Measurements from ENCODE around the gene ITIH2. TPM values are rescaled to one million over a fixed set of nuclear protein-coding genes. Genes with fewer than 3 reads are reported as not detected.
A peak's percentile ranks its signal among the peaks of the same experiment; 100 is the strongest.

Gene ITIH2
- polyA plus RNA-seq, 2 of the 4 experiments (the other 2 are of a cell fraction): 0.31 to 0.54 TPM

DNA sequence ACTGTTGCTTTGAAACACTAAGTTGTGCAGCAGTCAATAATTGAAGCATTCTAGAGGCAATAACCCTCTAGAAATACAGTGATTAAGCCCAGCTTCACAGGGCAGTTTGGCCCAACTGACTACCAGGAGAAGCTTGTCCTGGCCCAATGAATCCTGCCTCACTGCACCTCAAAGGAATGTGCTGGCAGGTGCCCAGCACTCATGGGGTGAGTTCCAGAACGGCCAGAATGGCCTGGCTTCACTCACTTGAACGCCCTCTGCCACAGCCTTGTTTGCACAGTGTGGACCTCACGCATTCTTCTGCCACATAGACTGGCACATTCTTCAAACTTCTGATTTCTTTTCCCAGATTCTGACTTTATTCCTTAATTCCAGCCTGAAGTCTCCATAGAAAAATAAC lies 6.6 kb upstream of the ITIH2 start:
- TF ChIP-seq BHLHE40 (IDR thresholded peaks at IDR 0.05; ENCODE audit: low read depth, low read length) (no peak), KDM5A (IDR thresholded peaks at IDR 0.05) (no peak)
- peak in 1 of 2 experiments; percentile 64; a peak in 4 of 6 replicates for ATAC-seq
- H3K27ac ChIP-seq: peak overlapping the region in 1 of 2 experiments; percentile 38; a peak in 1 of 6 replicates
- 13% methylated on average over 3 of the region's 3 CpGs for WGBS (ENCODE audit: missing lambda C conversion rate)
- peaks cover 16% of the 10 kb centered on the region; the same call in 2 of the 3 replicates for H3K4me1 ChIP-seq
- no peak overlapping the region for H3K4me3 ChIP-seq
- DNase-seq (ENCODE audit: low read depth in 1 of 2, low spot score in 1 of 2): peak in 1 of 2 experiments; percentile 35
- peaks cover 11% of the 10 kb centered on the region for H3K9me3 ChIP-seq
- CTCF ChIA-PET: interaction anchor here (0.9 to 1.5 kb wide), 2 partner anchors 9 to 12 kb away, joined by 3 to 7 read pairs; no protein-coding TSS in a partner anchor
- FAIRE-seq: peak; percentile 7
- POLR2A ChIA-PET: no interaction called here
- H3K4me2 ChIP-seq: peak overlapping the region; percentile 6; the same call in 1 of the 3 replicates

DNA sequence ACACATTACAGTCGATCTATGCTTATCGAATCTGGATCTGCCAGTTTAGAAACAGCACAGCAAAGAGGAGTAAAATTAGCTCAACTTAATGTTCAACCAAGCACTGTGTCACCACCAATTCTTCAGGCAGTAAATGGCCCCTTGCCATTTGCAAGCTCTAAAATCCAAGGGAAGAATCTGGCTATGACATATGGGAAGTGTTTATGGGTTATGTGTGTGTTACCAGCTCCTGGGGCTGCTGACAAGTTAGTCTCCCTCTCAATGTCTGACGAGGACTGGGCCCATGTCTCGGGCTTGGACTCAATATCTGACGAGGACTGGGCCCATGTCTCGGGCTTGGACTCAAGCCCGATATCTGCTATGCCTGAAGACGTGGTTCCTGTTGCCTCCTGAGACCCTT lies 5.7 kb upstream of the ITIH2 start:
- CTCF ChIA-PET: interaction anchor here (1.1 to 3.8 kb wide), 3 partner anchors 10 to 168 kb away, joined by 3 to 37 read pairs (median 3); no protein-coding TSS in a partner anchor

DNA sequence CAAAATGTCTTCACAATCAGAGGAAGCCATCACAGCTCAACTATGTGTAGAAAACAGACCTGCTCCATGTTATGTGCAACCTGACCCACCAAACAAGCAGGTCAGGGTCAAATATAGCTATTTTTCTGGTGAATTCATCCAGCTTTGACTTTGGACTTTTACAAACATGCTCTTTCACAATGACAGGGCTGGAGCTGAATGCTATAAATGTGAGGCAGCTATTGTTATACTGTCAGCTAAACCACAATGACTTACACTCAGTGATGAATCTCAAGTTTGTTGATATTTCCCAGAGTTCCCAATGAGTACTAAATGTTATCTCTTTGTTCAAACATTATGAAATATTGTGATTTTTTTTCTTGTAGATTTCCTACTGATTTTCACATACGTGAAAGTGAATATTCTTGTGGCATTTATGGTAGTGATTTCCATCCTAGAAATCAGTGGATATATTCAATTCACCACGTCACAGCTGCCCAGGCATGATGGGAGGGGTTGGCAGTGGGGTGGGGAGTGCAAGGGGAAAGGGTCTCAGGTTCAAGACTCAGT lies 2.5 kb upstream of the ITIH2 start:
- WGBS (ENCODE audit: missing lambda C conversion rate): 4% methylated on average over 2 of the region's 2 CpGs
- peaks cover 17% of the 10 kb centered on the region; the same call in 2 of the 3 replicates for H3K4me1 ChIP-seq
- no peak overlapping the region for H3K4me3 ChIP-seq
- DNase-seq (ENCODE audit: low read depth in 1 of 2, low spot score in 1 of 2) (peak; percentile 26 to 76), FAIRE-seq (no peak), ATAC-seq (peak; percentile 74 to 84; a peak in 5 of 6 replicates)
- POLR2A ChIA-PET: interaction anchor here (0.8 to 1.2 kb wide), 3 partner anchors 53 to 117 kb away, joined by 3 to 4 read pairs (median 3); partner anchors contain the start of genes ATP5F1C, KIN and TAF3
- no peaks in the 10 kb centered on the region for H3K9me3 ChIP-seq
- H3K4me2 ChIP-seq: peak overlapping the region; percentile 49
- H3K27ac ChIP-seq: peak overlapping the region; percentile 71
- CTCF ChIA-PET: interaction anchor here (0.9 to 3.8 kb wide), 4 partner anchors 10 to 175 kb away, joined by 3 to 37 read pairs (median 6); no protein-coding TSS in a partner anchor
- TF ChIP-seq, protein P1, sequence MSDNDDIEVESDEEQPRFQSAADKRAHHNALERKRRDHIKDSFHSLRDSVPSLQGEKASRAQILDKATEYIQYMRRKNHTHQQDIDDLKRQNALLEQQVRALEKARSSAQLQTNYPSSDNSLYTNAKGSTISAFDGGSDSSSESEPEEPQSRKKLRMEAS (IDR thresholded peaks at IDR 0.05): no peak
- TF ChIP-seq SREBF2 (IDR thresholded peaks at IDR 0.05) (no peak), RFX5 (IDR thresholded peaks at IDR 0.05) (no peak), CBX2 (IDR thresholded peaks at IDR 0.05; ENCODE audit: borderline replicate concordance, low read depth) (no peak), HDAC2 (IDR thresholded peaks at IDR 0.05) (no peak), CHD2 (IDR thresholded peaks at IDR 0.05; ENCODE audit: low read length, partially characterized antibody) (no peak), HOXA7 (CRISPR knock-in tag; IDR thresholded peaks at IDR 0.05) (no peak), SMC3 (IDR thresholded peaks at IDR 0.05) (no peak), NPAS2 (CRISPR knock-in tag; IDR thresholded peaks at IDR 0.05; ENCODE audit: borderline replicate concordance) (no peak), NFE2L2 (conservative IDR thresholded peaks at IDR 0.05; ENCODE audit: low read length) (0 out of 2 replicates have a peak, but pooled peaks have one; percentile 15), TFCP2L1 (CRISPR knock-in tag; IDR thresholded peaks at IDR 0.05) (no peak), MAFK (IDR thresholded peaks at IDR 0.05; ENCODE audit: partially characterized antibody) (peak; percentile 44), JUN (IDR thresholded peaks at IDR 0.05) (peak in 1 of 2 experiments; percentile 43; a peak in 1 of 5 replicates), CEBPB (IDR thresholded peaks at IDR 0.05) (peak; percentile 43 to 55; a peak in 1 of 4 replicates), ZFP36 (IDR thresholded peaks at IDR 0.05; ENCODE audit: borderline replicate concordance, partially characterized antibody) (no peak), FOSL2 (IDR thresholded peaks at IDR 0.05) (no peak), FOSL2 (CRISPR knock-in tag; IDR thresholded peaks at IDR 0.05) (peak; percentile 51), EP300 (IDR thresholded peaks at IDR 0.05) (peak; percentile 48 to 56; a peak in 3 of 5 replicates), EHMT2 (IDR thresholded peaks at IDR 0.05; ENCODE audit: low read depth) (no peak), HEYL (CRISPR knock-in tag; IDR thresholded peaks at IDR 0.05) (no peak)
- TF ChIP-seq, protein P2, sequence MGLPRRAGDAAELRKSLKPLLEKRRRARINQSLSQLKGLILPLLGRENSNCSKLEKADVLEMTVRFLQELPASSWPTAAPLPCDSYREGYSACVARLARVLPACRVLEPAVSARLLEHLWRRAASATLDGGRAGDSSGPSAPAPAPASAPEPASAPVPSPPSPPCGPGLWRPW (IDR thresholded peaks at IDR 0.05): no peak
- TF ChIP-seq, protein P3, sequence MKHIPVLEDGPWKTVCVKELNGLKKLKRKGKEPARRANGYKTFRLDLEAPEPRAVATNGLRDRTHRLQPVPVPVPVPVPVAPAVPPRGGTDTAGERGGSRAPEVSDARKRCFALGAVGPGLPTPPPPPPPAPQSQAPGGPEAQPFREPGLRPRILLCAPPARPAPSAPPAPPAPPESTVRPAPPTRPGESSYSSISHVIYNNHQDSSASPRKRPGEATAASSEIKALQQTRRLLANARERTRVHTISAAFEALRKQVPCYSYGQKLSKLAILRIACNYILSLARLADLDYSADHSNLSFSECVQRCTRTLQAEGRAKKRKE (CRISPR knock-in tag; IDR thresholded peaks at IDR 0.05; ENCODE audit: low read depth): no peak
- TF ChIP-seq, protein P4, sequence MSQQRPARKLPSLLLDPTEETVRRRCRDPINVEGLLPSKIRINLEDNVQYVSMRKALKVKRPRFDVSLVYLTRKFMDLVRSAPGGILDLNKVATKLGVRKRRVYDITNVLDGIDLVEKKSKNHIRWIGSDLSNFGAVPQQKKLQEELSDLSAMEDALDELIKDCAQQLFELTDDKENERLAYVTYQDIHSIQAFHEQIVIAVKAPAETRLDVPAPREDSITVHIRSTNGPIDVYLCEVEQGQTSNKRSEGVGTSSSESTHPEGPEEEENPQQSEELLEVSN (IDR thresholded peaks at IDR 0.05; ENCODE audit: borderline replicate concordance, low read depth): no peak

More for the DNA sequence above, 5.7 kb upstream of the ITIH2 start:
- FAIRE-seq: no peak
- Histone ChIP-seq H3K4me3 (no peak overlapping the region), H3K4me1 (peaks cover 16% of the 10 kb centered on the region; the same call in 2 of the 3 replicates), H3K4me2 (no peak overlapping the region; the same call in 2 of the 3 replicates), H3K9me3 (peaks cover 8% of the 10 kb centered on the region), H3K27ac (peak overlapping the region; percentile 16 to 22; a peak in 3 of 6 replicates)
- TF ChIP-seq, protein P5, sequence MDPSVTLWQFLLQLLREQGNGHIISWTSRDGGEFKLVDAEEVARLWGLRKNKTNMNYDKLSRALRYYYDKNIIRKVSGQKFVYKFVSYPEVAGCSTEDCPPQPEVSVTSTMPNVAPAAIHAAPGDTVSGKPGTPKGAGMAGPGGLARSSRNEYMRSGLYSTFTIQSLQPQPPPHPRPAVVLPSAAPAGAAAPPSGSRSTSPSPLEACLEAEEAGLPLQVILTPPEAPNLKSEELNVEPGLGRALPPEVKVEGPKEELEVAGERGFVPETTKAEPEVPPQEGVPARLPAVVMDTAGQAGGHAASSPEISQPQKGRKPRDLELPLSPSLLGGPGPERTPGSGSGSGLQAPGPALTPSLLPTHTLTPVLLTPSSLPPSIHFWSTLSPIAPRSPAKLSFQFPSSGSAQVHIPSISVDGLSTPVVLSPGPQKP (IDR thresholded peaks at IDR 0.05; ENCODE audit: low read depth, low read length): no peak
- TF ChIP-seq POLR2AphosphoS2 (conservative IDR thresholded peaks at IDR 0.05; ENCODE audit: low read length): no peak
- TF ChIP-seq MAZ (IDR thresholded peaks at IDR 0.05; ENCODE audit: borderline replicate concordance, low read depth, low read length): no peak
- no peak for TF ChIP-seq TP53 (CRISPR knock-in tag; IDR thresholded peaks at IDR 0.05)
- TF ChIP-seq HOXA7 (CRISPR knock-in tag; IDR thresholded peaks at IDR 0.05): no peak
- TF ChIP-seq PHF8 (IDR thresholded peaks at IDR 0.05; ENCODE audit: borderline replicate concordance, low read depth): no peak
- TF ChIP-seq NFE2L2 (conservative IDR thresholded peaks at IDR 0.05; ENCODE audit: low read length): no peak
- TF ChIP-seq ZNF302 (CRISPR knock-in tag; IDR thresholded peaks at IDR 0.05): no peak
- TF ChIP-seq MYC (IDR thresholded peaks at IDR 0.05; ENCODE audit: borderline replicate concordance, low read length): no peak
- no peak for TF ChIP-seq SMC3 (IDR thresholded peaks at IDR 0.05)
- POLR2A ChIA-PET: interaction anchor here (0.6 kb wide), 1 partner anchor 16 kb away, joined by 3 read pairs; no protein-coding TSS in a partner anchor
- no peak for DNase-seq (ENCODE audit: low read depth in 1 of 2, low spot score in 1 of 2)
- 67% methylated on average over 8 of the region's 8 CpGs for WGBS (ENCODE audit: missing lambda C conversion rate)
- no peak for ATAC-seq

Measured in A549 (cell line).